Measurements from ENCODE around the gene SHC2. TPM values are rescaled to one million over a fixed set of nuclear protein-coding genes. Genes with fewer than 3 reads are reported as not detected.

SHC2 gene
- polyA plus RNA-seq, 1 of the 3 experiments (the other 2 are of a cell fraction) = 0.64 TPM

GRCh38 chr19:400976-401865 is 59.6 kb downstream of the SHC2 start:
- 77% methylated on average over 14 of the region's 43 CpGs for WGBS (ENCODE audit: low lambda C conversion rate)

GRCh38 chr19:399370-399769 is 61.5 kb downstream of the SHC2 start:
- CTCF ChIA-PET = no interaction called here
- Histone ChIP-seq H3K9ac (no peak overlapping the region), H3K36me3 (replicated peaks in 1 of 2; ENCODE audit: control insufficient read depth in 1 of 2, insufficient read depth in 2 of 2, low read length in 1 of 2) (no peaks in the 10 kb centered on the region), H3K27ac (ENCODE audit: low read depth in 2 of 2, low read length in 1 of 2) (no peak overlapping the region), H3K79me2 (ENCODE audit: insufficient read depth) (no peaks in the 10 kb centered on the region), H4K20me1 (ENCODE audit: insufficient read depth) (no peaks in the 10 kb centered on the region), H3K9me3 (no peaks in the 10 kb centered on the region; the same call in 1 of the 2 replicates), H3K27me3 (ENCODE audit: insufficient read depth) (no peaks in the 10 kb centered on the region), H3K4me3 (ENCODE audit: low read depth in 2 of 2, low read length in 1 of 2) (no peak overlapping the region), H3K4me1 (ENCODE audit: control insufficient read depth in 1 of 2, insufficient read depth in 2 of 2, low read depth in 1 of 2, low read length in 1 of 2) (peaks cover 0 to 11% of the 10 kb centered on the region in 2 experiments; a peak in 1 of 4 replicates), H2AFZ (ENCODE audit: low read depth) (no peak overlapping the region), H3K9me2 (no peaks in the 10 kb centered on the region), H3K4me2 (no peak overlapping the region), H3F3A (replicated peaks; ENCODE audit: insufficient read depth) (peaks cover 8% of the 10 kb centered on the region)
- no peak for DNase-seq
- POLR2A ChIA-PET = no interaction called here
- 44% methylated on average over 6 of the region's 9 CpGs for WGBS (ENCODE audit: low lambda C conversion rate)
- TF ChIP-seq POLR2AphosphoS5 (IDR thresholded peaks at IDR 0.05; ENCODE audit: low read depth, low read length) (no peak), TAF1 (IDR thresholded peaks at IDR 0.05; ENCODE audit: borderline replicate concordance, low read depth, low read length) (no peak), RCOR1 (IDR thresholded peaks at IDR 0.05; ENCODE audit: low read length) (no peak), RFX5 (IDR thresholded peaks at IDR 0.05; ENCODE audit: low read length) (no peak), SMC3 (IDR thresholded peaks at IDR 0.05; ENCODE audit: low read depth, low read length) (no peak), PBX3 (IDR thresholded peaks at IDR 0.05) (no peak), FOSL2 (IDR thresholded peaks at IDR 0.05; ENCODE audit: borderline replicate concordance, low read depth) (no peak), SIN3A (IDR thresholded peaks at IDR 0.05; ENCODE audit: borderline replicate concordance, low read depth, low read length) (no peak), MAX (IDR thresholded peaks at IDR 0.05; ENCODE audit: low read depth) (no peak), EZH2phosphoT487 (IDR thresholded peaks at IDR 0.05; ENCODE audit: borderline replicate concordance, low read depth) (no peak), ELF1 (IDR thresholded peaks at IDR 0.05) (no peak), GATA2 (CRISPR knock-in tag; IDR thresholded peaks at IDR 0.05) (no peak), JUND (IDR thresholded peaks at IDR 0.05) (no peak), USF1 (IDR thresholded peaks at IDR 0.05; ENCODE audit: borderline replicate concordance, low read depth) (no peak), NRF1 (IDR thresholded peaks at IDR 0.05; ENCODE audit: low read depth, low read length) (no peak)

More at GRCh38 chr19:400976-401865, 59.6 kb downstream of the SHC2 start:
- Histone ChIP-seq H3K9ac (no peak overlapping the region), H3K27me3 (ENCODE audit: insufficient read depth) (no peaks in the 10 kb centered on the region), H4K20me1 (ENCODE audit: insufficient read depth) (no peaks in the 10 kb centered on the region), H3K9me2 (no peaks in the 10 kb centered on the region), H3K79me2 (ENCODE audit: insufficient read depth) (no peaks in the 10 kb centered on the region), H3K36me3 (replicated peaks in 1 of 2; ENCODE audit: control insufficient read depth in 1 of 2, insufficient read depth in 2 of 2, low read length in 1 of 2) (no peaks in the 10 kb centered on the region), H3K9me3 (no peaks in the 10 kb centered on the region; the same call in 1 of the 2 replicates), H3K4me3 (ENCODE audit: low read depth in 2 of 2, low read length in 1 of 2) (no peak overlapping the region), H3F3A (replicated peaks; ENCODE audit: insufficient read depth) (no peaks in the 10 kb centered on the region), H3K4me2 (no peak overlapping the region), H2AFZ (ENCODE audit: low read depth) (no peak overlapping the region), H3K27ac (ENCODE audit: low read depth in 2 of 2, low read length in 1 of 2) (no peak overlapping the region), H3K4me1 (ENCODE audit: control insufficient read depth in 1 of 2, insufficient read depth in 2 of 2, low read depth in 1 of 2, low read length in 1 of 2) (peaks cover 0 to 11% of the 10 kb centered on the region in 2 experiments; a peak in 1 of 4 replicates)
- POLR2A ChIA-PET = interaction anchor here (1.2 kb wide), 1 partner anchor 26 kb away, joined by 4 read pairs; no protein-coding TSS in a partner anchor
- no peak for TF ChIP-seq REST (IDR thresholded peaks at IDR 0.05; ENCODE audit: low read depth, low read length)
- no peak for TF ChIP-seq MXI1 (IDR thresholded peaks at IDR 0.05; ENCODE audit: low read depth, low read length)
- TF ChIP-seq TEAD4 (IDR thresholded peaks at IDR 0.05; ENCODE audit: borderline replicate concordance, insufficient read depth) = no peak
- TF ChIP-seq TAF1 (IDR thresholded peaks at IDR 0.05; ENCODE audit: borderline replicate concordance, low read depth, low read length) = no peak
- no peak for DNase-seq
- CTCF ChIA-PET = interaction anchor here (1.2 to 2.2 kb wide), 3 partner anchors 17 to 105 kb away, joined by 4 to 6 read pairs (median 4); no protein-coding TSS in a partner anchor
